Measurements from ENCODE around the gene CALHM1.

CALHM1 gene

GRCh38 chr10:103452506-103453230, 6.0 kb downstream of the CALHM1 start:
- no peak for DNase-seq

GRCh38 chr10:103451831-103452505, 6.7 kb downstream of the CALHM1 start, which contains the start of gene CALHM2:
CALHM2 (minus strand) TSS chr10:103452370; CDS start chr10:103449941, 2,429 bp downstream.
- peak in 3 of 4 experiments; percentile 22 to 48 (median 42) for DNase-seq

- peak in 2 of 4 experiments; percentile 8 to 30 for DNase-seq
These were observed 7.4 kb downstream of the CALHM1 start for GRCh38 chr10:103451091-103451813.

GRCh38 chr10:103450201-103450695, 8.5 kb downstream of the CALHM1 start:
- DNase-seq, result no peak

- no peak for DNase-seq
These were observed 9.2 kb downstream of the CALHM1 start for GRCh38 chr10:103449208-103450144.

GRCh38 chr10:103448746-103449145, 10.0 kb downstream of the CALHM1 start:
- DNase-seq, result no peak

GRCh38 chr10:103447187-103447586, 11.5 kb downstream of the CALHM1 start:
- no peak for DNase-seq

- DNase-seq, result no peak
These were observed 12.7 kb downstream of the CALHM1 start for GRCh38 chr10:103445767-103446567.

- DNase-seq, result no peak
These were observed 13.3 kb downstream of the CALHM1 start for GRCh38 chr10:103445366-103445765.

- no peak for DNase-seq
These were observed 14.2 kb downstream of the CALHM1 start for GRCh38 chr10:103444478-103444877.

GRCh38 chr10:103443475-103444185, 15.1 kb downstream of the CALHM1 start:
- DNase-seq, result no peak

GRCh38 chr10:103442031-103442461, 16.7 kb downstream of the CALHM1 start:
- no peak for DNase-seq

- DNase-seq, result no peak
These were observed 17.1 kb downstream of the CALHM1 start for GRCh38 chr10:103441611-103442010.

- no peak for DNase-seq
These were observed 17.5 kb downstream of the CALHM1 start for GRCh38 chr10:103441206-103441605.

- no peak for DNase-seq
These were observed 18.3 kb downstream of the CALHM1 start for GRCh38 chr10:103440416-103440815.

- no peak for DNase-seq
These were observed 18.9 kb downstream of the CALHM1 start for GRCh38 chr10:103439776-103440175.

GRCh38 chr10:103433858-103434257, 24.8 kb downstream of the CALHM1 start:
- no peak for DNase-seq

GRCh38 chr10:103431902-103432301, 26.8 kb downstream of the CALHM1 start:
- no peak for DNase-seq

GRCh38 chr10:103429647-103430046, 29.1 kb downstream of the CALHM1 start:
- peak in 1 of 4 experiments; percentile 10 for DNase-seq

- no peak for DNase-seq
These were observed 29.6 kb downstream of the CALHM1 start for GRCh38 chr10:103428989-103429643.

Measured in activated naive CD4-positive, alpha-beta T cell (primary cell).